GM21360 (cell line): ENCODE results near the gene OR52A5.

Experiments
- ATAC-seq: cut with Tn5 transposase; IDR thresholded peaks from one replicate; pipeline ENCODE4 v1.9.1; 2021; ENCODE audit warnings: mild to moderate bottlenecking, moderate library complexity; ENCODE audit not compliant: unreplicated experiment

The OR52A5 gene

DNA sequence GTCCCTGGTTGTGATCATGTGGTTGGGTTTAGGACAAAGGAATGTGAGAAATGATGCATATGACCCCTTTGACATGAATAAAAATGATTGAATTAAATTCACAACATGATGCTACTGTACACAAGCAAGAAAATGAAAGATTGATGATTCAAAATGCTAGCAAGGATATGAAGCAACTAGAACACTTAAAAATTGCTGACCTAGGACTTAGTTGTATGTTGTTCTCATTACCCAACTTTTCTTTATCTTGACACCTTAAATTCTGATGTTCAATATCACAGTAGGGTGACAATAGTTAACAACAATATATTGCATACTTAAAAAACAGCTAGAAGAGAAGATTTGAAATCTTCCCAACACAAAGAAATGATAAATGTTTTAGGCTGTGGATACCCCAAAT, 20.6 kb downstream of the OR52A5 start:
- no peak for ATAC-seq

- no peak for ATAC-seq
Measured at GRCh38 chr11:5115339-5115738, 22.8 kb downstream of the OR52A5 start.

DNA sequence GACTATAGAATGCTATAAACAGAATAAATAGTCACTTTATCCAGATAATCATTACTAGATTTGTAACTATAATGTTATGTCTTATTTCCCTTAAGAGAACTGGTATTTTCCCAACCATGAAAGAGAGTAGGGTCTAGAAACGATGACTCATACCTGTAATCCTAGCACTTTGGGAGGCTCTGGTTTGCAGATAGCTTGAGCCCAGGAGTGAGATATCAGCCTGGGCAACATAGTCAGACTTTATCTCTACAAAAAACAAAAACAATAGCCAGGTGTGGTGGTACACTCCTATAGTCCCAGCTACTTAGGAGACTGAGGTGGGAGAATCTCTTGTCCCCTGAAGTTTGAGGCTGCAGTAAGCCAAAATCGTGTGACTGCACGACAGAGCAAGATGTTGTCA, 30.9 kb downstream of the OR52A5 start:
- ATAC-seq: no peak

DNA sequence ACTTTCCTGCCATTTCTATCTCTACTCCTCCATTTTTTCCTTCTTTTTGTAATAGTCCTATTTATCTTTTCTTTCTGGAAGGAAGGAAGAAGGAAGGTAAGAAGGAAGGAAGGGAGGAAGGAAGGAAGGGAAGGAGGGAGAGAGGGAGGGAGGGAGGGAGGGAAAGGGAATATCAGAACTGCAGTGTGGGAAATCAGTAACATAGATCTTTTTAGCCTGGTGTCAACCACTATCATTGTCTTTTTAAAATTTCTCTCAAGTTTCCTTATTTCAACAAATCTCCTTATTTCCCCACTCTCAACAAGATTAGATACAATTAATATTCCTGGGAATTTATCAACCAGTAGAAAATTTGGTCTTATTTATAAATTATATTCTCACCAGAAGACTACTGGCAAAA, 35.1 kb downstream of the OR52A5 start:
- no peak for ATAC-seq

DNA sequence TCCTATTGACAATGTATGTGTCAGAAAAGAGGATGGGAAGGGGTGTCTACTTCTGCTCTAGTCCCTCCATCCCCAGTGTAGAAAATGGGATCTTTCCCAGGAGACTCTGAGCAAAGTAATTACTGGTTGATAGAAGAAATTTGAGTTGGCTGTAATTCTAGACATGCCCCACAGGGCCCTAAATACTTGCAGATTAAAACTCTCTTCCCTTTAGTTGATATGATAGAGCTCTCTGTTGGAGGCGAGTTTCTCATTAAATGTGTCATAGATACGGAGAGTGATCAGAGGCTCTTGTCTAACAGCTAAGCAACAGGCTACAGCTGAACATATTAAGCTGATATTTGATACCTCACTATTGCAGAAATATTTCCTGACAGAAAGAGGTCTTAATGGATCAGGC, 35.9 kb downstream of the OR52A5 start:
- no peak for ATAC-seq

- ATAC-seq: no peak
Measured at GRCh38 chr11:5096011-5096410, 42.1 kb downstream of the OR52A5 start.

DNA sequence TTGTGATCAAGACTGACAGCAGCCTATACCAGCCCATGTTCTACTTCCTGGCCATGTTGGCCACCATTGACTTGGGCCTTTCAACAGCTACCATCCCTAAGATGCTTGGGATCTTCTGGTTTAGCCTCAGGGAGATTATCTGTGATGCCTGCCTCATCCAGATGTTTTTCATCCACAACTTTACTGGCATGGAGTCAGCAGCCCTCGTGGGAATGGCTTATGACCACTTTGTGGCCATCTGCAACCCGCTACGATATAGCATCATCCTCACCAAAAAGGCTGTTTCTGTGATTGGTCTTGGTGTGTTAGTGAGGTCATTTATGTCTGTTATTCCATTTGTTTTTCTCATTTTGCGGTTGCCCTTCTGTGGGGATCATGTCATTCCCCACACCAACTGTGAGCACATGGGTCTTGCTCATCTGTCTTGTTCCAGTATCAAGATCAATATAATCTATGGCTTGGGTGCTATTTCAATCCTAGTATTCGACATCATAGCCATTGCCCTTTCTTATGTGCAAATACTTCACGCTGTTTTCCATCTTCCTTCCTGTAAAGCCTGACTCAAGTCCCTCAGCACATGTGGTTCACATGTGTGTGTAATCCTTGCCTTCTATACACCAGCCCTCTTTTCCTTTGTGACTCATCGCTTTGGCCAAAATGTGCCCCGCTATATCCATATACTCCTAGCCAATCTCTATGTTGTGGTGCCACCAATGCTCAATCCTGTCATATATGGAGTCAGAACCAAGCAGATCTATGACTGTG, 45.2 kb downstream of the OR52A5 start:
- ATAC-seq: no peak

GRCh38 chr11:5090668-5091067, 47.5 kb downstream of the OR52A5 start:
- no peak for ATAC-seq

- no peak for ATAC-seq
Measured at GRCh38 chr11:5088556-5088955, 49.6 kb downstream of the OR52A5 start.

DNA sequence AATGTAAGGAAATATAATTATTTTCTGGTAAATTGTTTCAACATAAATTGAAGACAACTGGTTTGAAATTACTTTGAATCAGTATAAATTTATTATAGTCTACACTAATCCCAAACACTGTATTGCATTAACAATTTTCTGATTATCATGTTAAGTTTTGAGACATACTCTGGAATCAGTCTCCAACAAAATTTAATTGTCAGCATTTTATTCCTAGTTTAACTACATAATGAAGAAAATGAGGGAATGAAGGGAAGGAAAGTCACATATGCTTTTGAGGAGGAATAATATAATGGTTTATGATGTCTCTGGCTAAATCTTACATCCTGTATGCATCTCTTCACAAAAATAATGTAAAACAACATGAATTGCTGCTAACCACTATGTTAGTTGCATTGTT, 54.6 kb downstream of the OR52A5 start:
- ATAC-seq: no peak

DNA sequence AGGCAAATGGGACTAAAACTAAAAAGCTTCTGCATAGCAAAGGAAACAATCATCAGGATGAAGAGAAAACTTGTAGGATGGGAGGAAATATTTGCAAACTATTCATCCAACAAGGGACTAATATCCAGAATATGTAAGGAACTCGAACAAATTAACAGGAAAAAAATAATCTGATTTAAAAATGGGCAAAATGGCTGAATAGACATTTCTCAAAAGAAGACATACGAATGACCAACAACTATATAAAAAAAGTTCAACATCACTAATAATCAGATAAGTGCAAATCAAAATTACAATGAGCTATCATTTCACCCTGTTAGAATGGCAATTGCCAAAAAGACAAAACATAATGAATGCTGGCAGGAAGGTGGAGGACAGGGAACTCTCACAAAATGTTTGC, 56.8 kb downstream of the OR52A5 start:
- ATAC-seq: no peak
